NCI-H128 (cell line): ENCODE results near the gene NKX2-3.

Experiments
- DNase-seq: peaks from one replicate; lab custom pipeline; 2025; ENCODE audit not compliant: unreplicated experiment; lab: John Stamatoyannopoulos, UW

Gene NKX2-3

DNA sequence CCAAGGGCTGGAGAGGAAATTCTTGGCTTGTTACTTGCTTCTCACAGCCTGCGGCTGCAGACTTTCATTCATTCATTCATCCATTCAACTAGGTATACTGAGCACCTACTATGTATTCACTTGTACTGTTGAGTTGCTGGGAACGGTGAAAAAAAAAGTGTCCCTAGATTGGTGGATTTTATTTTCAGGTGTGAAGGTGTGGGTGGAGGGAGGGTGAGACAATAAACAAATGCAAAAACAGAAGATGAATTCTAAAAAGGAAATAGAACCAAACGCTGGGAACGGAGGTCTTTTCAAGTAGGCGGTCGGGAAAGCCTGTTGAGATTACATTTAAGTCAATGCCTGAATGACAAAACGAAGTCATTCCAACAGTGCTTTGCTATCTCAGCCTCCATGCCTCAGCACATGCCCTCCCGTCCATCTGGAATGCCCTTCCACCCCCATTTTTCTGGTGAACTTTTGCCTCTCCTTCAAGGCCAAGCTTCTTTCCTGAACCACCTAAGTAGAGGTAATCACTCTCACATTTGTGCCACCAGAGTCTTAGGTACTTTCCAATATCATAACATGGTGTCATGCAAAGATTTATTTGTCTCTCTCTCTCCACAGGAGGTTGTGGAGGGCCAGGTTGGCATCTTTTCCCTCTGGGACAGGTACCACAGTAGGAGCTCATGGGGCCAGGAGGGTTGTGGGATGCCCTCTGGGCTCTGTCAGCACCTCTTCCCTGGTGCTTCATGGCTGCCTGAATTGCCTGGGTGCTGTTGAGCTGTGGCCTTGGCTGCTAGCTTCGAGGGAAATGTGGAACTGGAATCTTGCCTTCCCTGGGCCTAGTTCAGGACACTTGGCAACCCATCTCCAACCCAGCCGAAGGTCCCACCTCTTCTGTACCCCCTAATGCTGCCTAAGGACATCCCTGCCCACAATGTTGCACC, 5.5 kb downstream of the NKX2-3 start:
- DNase-seq: no peak

DNA sequence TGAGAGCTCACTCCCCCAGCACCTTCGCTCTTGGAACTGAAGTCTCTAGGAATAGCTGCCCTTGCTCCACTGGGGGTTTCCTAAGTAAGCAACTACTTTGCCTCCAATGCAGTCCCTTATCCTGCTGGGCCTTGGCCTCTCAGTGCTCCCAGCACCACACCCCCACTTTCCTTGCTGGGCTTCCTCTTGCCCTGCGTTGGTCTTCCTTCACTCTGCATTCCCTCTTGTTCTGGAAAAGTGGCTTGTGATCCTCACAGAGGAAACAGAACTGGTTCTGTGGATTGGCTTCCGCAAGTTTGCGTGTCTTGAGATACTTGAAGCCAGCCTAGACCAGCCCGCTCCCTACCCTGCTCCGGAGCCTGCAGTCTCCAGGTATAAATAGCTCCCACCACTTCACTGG, 6.4 kb downstream of the NKX2-3 start:
- DNase-seq: no peak

DNA sequence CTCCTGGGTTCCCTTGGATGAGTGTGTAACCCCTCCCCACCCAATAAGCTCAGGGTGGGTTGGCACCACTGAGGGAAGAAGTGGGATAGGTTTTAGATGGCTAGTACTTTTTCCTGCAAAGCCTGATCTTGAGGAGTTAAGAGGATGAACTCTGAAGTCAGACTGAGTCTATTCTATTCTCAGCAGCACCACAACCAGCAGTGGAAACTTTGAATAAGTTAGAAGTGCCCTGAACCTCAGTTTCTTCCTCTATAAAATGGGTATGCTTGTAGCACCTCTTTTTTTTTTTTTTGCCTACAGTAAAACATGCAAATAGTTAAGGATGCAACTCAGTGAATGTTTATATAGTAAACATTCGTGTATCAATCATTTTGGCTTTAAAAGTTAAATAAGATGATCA, 7.1 kb downstream of the NKX2-3 start:
- DNase-seq: no peak

DNA sequence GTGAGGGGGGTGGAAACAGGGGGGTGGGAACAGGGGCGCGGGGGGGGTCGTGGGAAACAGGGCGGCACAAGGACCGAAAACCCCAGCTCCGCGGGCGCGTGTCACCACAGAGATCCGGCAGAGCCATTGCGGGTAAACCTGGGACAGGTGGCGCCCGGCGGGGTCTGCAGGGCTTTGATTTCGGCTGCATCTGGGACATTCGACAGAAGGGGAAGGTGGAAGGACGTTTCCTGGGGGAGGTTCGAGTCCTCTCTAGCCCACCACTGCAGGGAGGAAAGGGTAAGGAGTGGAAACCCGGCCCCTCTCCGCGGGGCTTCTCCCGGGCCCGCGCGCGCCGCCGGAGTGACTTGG, 7.5 kb downstream of the NKX2-3 start:
- no peak for DNase-seq

DNA sequence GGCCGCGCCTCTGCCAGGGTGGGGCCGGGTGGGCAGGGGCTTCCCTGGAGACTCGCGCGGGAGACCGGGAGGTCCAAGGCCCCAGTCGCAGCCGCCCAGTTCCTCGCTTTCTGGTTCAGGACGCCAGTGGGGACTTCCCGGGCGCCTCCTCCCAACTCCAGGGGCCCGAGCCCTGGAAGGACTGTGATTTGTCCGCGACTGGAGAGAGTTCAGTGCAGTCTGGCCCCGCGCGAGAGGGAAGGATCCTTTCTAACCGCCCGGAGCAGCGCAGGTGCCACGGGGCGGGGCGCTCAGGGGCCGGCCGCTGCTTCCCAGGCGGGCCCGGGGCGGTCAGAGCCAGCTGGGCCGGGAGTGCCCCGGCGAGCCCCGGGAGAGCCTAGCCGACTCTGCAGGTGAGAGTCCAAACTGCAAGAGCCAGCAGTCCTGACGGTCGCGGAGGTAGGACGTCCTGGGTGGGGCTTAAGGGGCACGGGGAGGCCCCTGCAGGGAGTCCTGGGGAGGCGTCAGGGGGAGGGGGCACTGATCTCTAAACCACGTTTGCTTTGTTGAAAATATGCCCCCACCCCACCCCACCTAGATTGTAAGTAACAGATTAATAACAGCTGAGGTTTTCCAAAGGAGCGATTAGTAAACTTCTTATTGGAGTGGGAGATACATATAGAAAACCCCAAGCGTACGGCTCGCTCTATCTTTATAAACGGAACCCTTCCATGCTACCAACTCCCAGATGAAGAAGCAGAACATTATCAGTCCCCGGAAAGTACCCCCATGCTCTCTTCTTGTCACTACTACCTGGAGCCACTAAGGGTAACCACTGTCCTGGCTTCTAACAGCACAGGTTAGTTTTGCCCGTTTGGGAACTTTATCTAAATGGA, 8.2 kb downstream of the NKX2-3 start:
- DNase-seq: no peak

DNA sequence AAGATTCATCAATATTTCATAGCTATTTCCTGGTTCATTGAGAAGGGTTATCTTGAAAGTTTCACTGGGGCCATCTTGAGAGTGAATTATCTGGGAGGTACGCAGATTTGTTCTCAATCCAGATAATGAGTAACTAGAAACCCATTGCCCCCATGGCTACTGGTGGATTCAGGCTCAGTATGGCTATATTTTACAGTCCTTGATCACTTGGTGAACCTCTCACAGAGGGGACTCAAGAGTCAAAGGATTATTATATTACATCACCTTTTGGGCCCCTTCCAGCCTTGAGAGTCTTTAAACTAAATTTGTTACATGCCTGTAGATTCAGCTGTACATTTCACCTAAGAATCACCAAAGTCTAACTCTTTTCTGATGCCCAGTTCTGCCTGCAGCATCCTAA, 11.6 kb downstream of the NKX2-3 start:
- DNase-seq: no peak

DNA sequence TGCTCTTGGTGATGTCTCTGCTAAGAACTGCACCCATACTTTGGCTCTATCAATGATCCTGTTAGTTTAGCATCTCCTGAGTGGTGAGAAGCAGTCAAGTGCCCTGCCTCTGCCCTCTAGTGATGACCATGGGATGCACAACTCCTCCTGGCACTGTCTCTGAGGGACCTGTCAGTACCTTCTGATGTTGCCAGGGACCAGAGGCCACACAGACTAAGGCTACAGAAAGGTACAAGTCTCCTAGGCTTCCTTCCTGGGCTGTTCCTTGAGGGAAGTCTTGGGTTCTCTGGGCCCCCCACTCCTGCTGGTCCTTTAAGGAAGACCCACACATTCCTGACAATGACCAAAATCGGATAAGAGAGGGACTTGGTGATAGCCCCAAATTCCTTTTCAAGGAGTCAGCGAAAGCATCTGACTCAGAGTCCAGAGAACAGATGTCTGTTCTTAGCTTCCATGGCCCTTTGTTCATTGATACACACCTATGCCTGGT, 15.3 kb downstream of the NKX2-3 start:
- DNase-seq: no peak

DNA sequence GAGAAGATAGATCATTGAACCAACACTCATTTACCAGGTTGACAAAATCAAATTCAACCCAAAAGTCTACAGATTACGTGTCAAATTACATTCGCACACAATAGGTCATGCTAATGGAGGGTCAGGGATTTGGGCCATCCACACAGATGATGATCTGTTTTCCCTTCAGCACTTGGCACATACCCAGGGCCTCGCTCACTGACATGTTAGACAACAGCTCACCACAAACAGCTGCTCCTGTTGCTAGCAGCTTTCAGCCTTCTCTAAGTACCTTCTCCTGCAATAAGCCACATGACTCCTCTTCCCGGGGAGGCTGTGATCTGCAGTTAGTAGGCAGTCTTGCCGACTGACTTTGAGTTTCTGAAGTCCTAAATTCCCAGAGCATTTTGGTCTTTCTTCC, 18.4 kb downstream of the NKX2-3 start:
- DNase-seq: peak; percentile 58

DNA sequence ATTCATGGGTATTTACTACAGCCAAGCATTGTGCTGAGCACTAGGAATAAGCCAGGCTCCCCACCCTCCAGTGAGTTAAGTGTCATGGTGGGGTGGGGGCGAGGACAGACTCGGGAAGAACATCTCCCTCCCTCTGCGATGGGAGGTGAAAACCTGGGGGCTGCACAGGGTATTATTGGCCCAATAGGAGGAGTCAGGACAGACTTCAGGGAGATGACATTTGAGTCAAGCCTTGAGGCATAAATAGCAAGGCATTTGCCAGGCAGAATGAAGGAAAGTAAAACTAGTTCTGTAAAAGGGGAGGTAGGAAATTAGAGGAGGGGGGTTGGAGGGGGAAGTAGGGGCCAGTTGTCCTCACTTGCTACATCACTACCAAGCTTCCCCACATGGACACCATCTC, 18.9 kb downstream of the NKX2-3 start:
- no peak for DNase-seq

DNA sequence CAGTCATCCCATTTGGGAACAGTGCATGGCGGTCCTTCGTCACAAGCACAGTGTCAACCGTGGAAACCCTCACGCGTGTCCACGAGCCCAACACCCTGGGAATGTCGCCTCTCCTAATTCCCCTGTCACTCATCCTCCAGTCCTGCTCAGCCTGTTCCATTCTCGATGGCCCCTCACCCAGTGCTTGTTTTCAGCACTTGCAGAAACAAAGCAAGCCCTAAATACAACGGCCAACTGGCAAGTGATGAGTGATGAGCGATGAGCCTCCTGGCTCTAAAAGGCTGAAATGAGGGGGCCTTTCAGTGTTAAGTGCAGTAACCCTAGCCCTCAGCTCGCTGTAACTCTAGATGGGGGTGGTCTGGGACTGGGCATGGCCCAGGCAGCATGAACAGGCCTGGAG, 22.6 kb downstream of the NKX2-3 start:
- no peak for DNase-seq

DNA sequence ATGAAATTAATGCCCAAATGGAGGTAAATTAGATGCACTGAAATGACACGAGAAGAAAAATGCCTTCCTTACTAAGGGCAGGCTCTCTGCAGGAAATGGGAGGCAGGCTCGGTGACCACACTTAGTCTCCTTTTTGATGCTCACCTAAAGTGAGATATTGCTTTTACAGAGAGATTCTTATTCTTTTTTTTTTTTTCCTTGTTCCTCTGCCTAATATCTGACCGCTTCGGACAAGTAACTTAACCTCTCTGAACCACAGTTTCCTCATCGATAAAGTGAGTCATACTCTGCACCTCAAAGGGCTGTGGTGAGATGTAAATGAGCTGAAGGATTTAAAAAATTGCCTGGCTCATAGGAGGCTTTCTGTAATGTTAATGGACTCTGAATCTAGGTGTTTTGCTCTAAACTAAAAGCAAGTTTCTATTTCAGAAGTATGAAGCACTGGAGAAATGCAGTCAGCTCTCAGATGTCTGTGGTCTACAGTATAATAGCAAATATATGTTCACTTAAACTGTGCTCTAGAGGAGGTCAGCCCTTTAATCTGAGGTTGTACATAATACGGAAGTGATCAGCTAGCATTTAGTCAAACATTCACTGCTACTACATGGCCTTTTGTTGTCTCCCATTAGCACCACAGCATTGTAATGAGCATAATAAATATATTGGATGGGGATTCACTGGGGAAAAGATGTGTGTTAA, 23.2 kb downstream of the NKX2-3 start:
- DNase-seq: no peak

DNA sequence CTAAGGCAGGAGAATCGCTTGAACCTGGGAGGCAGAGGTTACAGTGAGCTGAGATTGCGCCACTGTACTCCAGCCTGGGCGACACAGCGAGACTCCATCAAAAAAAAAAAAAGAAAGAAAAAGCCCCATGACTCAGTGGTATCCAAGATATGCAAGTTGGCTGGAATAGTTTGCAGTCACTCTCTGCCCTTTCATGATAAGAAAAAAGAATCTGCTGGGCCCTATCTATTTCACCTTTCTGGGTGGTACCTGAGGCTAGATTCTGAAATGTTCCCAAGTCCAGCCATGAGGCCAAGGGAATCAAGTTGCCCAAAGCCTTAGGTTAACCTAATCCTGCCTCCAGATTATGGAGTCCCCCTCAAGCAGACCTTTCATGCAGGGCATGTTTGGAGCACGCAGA, 24.3 kb downstream of the NKX2-3 start:
- no peak for DNase-seq

DNA sequence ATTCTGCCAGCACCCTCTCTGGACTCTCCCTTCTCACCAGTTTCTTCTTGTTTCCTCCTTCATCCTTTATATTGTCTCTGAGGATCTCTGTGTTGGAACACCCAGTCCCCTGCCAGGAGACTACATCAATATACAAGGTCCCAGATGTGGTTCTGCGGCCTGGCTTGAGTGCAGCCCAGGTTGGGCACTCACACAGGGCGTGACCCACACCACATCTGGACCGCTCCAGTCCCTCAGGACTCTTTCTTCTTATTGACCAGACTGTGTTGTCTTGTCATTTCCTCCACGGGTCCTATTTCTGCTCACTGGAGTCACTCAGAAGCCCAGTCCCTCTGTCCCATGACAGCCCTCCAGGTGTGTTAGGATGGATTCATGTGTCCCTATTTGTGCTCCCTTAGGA, 26.0 kb downstream of the NKX2-3 start:
- no peak for DNase-seq

DNA sequence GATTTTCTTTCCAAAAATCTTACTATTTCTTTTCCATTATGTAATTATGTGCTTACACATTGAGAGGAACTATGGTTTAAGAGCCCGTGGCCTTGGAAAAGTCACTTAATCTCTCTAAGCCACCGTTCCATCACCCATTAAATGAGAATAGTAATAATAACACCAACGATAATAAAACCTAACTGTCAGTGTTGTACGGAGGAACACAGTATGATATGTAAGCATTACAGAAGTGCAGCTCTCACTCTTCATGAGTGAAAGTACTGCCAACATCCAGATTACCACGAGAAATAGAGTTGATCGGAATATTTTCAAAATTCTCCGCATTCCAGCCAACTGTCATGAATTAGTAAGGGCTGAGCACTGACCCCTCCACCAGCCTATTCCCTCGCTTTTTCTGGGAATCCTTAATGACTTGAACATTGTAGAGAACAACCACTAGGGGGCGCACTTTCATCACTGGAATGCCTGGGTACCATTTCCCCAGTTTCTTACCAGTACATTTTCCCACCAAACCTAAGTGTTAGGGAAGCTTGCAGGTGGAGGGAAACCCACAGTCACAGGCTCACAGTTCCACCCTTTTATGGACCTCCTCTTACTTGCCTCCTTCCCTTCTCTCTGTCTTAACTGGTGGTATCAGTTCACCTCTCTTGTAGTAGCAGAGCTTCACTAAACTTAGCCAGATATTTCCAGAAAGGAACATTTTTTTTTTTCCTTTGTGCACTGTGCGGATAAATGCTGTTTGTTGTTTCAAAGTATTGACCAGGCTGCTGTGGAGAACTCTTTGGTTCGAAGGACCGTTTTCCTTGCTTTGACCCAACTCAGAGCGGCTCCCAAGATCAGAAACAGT, 27.8 kb downstream of the NKX2-3 start:
- no peak for DNase-seq

DNA sequence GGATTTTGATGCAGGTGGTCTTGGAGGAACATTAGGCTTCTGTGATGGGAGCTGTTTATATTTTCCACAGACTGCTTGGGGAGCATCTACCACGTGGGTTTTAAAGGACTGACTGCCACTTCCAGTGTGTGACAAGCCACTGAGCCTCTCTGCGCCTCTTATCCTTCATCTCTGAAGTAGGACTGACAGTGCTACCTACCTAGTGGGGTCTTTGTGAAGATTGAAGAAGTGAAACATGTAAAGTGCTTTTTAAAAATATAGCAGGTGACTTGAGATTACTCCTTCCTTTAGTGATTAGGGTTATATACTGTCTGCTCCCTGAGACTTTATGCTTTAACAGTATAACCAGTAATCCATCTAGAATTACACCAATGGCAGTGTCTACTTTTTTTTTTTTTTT, 29.9 kb downstream of the NKX2-3 start:
- no peak for DNase-seq

DNA sequence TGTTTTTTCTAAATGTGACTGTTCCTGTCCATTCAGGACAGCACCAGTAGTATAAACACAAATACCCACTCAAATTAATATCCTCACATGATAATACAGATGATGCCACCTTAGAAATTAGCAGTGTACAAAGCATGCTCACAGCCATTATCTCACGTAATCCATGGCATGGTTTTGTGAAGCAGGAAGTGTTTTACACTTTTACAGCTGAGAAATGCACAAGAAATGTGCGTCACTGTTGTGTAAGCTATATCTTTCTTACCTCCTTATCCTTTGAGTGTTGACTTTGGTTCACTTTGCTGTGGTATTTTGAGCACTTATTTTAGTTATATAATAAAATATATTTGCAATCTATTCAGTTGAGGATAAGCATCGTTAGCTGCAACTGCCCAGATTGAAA, 31.6 kb downstream of the NKX2-3 start:
- no peak for DNase-seq

DNA sequence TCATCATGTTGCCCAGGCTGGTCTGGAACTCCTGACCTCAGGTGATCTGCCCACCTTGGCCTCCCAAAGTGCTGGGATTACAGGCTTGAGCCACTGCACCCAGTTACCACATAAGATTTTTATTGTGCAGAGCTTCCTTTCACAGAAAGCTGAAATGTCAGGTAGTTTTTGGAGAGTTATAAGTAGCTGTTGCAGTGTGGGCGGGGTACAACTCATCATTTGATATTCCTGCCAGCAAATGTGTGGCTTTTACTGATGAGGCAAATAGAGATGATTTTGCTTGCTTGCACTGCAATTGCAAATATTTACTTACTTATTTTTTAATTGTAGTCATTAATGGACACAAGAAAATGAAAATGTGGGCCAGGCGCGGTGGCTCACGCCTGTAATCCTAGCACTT, 32.4 kb downstream of the NKX2-3 start:
- no peak for DNase-seq

DNA sequence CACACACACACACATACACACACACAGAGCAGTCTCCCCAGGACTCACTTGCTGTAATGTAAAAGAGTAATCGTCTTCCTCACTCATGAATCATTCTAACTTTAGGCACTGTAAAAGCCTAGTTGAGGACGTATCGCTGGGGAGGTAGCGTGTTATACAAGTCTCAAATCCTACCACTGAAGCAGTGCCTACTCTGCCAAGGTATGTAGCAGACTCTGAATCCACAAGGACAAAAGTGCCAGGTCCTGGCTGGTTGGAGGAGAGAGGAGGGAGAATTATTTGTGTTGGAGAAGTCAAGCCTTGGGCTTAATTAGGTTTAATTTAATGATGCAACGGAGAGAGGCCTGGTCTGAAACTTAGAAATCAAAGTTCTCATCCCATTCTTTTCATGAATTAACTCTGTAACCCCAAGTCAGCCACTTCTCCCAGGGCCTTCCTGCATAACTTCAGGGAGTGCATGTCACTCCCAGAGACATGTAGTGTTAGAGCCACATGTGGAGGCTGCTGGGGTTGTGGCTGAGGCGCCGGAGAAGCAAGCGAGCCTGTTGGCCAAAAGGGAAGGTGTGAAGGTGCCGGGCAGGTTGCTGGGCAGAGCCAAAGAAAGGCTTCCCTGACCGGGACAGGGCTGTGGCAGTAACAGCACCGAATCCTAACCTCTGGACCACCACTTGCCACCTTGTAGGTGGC, 36.7 kb downstream of the NKX2-3 start:
- DNase-seq: no peak

DNA sequence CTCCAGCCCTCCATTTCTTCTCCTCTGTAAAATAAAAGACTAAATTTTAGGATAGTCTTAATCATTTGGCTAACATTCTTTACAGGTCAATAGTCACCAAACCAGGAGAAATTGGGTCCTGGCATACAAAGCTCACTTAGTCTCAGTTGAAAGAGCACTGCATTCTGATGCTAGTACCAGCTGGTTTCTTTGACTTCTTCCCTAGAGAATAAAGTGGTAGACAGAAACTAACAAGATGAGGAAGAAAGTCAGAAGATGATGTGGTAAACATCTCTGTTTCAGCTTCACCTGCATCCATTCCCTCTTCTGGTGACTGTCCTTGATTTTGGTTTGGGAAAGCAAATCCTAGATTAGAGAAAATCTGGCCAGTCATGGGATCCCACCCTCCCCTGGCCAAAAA, 37.2 kb downstream of the NKX2-3 start:
- no peak for DNase-seq

DNA sequence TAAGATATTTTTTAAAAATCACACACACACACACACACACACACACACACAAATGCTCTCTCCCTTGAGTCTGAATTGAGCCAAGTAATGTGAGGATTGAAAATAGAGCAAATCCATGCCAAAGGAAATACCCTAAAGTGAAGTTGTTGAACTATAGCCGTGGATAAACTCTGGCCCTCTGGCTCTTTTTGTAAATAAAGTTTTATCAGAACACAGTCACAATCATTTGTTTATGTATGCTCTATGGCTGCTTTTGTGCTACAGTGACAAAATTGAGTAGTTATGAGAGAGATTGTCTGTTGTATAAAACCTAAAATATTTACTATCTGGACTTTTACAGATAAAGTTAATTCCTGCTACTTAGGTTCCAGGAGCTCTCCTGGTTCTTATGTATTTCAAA, 39.1 kb downstream of the NKX2-3 start:
- DNase-seq: no peak
